ENCODE results near the gene PCDHA1.

DNA sequence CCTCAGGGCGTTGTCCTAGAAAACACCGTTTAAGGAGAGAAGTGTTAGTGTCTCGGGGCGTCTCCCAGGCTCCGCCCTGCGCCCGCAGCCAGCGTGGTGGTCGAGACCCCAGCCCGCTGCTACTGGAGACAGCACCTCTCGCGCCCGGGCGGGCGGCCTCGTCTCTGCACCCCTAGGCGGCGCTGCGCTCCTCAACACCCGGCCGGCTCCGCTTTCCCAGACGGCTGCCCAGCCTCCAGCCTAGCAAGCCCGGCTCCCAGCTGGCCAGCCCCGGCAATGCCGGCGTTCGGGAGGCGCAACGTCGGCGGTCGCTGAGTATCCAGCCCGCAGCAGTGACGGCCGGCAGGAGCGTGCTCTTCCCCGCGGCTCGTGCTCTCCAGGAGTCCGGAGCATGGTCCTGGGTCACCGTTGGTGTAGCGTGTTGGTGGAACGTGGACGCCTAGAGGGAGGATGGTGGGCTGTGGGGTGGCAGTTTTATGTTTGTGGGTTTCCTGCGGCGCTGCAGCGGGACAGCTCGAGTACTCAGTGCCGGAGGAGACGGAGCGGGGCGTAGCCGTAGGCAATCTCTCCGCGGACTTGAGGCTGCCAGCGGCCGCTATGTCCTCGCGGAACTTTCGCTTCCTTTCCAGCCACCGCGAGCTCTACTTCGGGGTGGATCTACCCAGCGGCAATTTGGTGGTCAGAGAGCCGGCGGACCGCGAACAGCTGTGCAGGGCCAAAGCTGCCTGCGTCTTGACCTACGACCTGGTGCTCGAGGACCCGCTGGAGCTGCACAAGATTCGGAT is 140.7 kb downstream of the PCDHA1 start:
- TF ChIP-seq CTCF (IDR thresholded peaks at IDR 0.05) (peak; percentile 73 to 96 (median 85)), POLR2A (IDR thresholded peaks at IDR 0.05; ENCODE audit: low read depth) (no peak), EP300 (IDR thresholded peaks at IDR 0.05) (no peak)
